ENCODE measurements around the gene ZC4H2. TPM values are rescaled to one million over a fixed set of nuclear protein-coding genes. Genes with fewer than 3 reads are reported as not detected.
A peak's percentile ranks its signal among the peaks of the same experiment; 100 is the strongest.
"Not testable (repeated sequence)": the region's sequence is repeated elsewhere in the genome, so short reads cannot be mapped to it uniquely, and the experiment has no call there.

ZC4H2 gene
- total RNA-seq = 1 to 10 TPM; 2.7 to 5.6 (median 4.0) TPM
- polyA plus RNA-seq = 1 to 10 TPM; 2.2 to 4.2 TPM

GRCh38 chrX:64975989-64976672 lies at the start of gene ZC4H2:
TSS of gene ZC4H2 (minus strand) at chrX:64976450. CDS start at chrX:64976377, 73 bp downstream.
- Histone ChIP-seq H3K27ac (no peak within 1 kb of the TSS), H3K27me3 (peaks cover 0 to 12% (median 0%) of the 10 kb centered on the region in 4 donors), H3K36me3 (no peaks in the 10 kb centered on the region), H3K9me3 (no peaks in the 10 kb centered on the region), H3K4me1 (no peaks in the 10 kb centered on the region), H3K4me3 (peak within 1 kb of the TSS; percentile 27 to 56 (median 37))
- FAIRE-seq (peak; percentile 96), DNase-seq (peak; percentile 67 to 85 (median 73)), ATAC-seq (peak; percentile 98 to 100 (median 100))
- intact Hi-C loops (cut with DNase I) = no loop called here
- 1 to 17% methylated on average over 17 of the region's 17 CpGs for WGBS, 2 donors
- no peak for TF ChIP-seq CTCF (IDR thresholded peaks at IDR 0.05)

GRCh38 chrX:65017451-65017850 lies 41.2 kb upstream of the ZC4H2 start:
- DNase-seq (no peak), ATAC-seq (no peak), FAIRE-seq (peak; percentile 13)
- intact Hi-C loops (cut with DNase I) = no loop called here
- no peaks in the 10 kb centered on the region for H3K27me3 ChIP-seq
- no peaks in the 10 kb centered on the region for H3K36me3 ChIP-seq
- H3K9me3 ChIP-seq = no peaks in the 10 kb centered on the region
- WGBS, 2 donors = 63 to 66% methylated on average over 1 of the region's 1 CpG
- no peaks in the 10 kb centered on the region for H3K4me1 ChIP-seq
- no peak for TF ChIP-seq CTCF (IDR thresholded peaks at IDR 0.05)
- no peak overlapping the region for H3K4me3 ChIP-seq
- no peak overlapping the region for H3K27ac ChIP-seq

- no peak overlapping the region for H3K27ac ChIP-seq
- TF ChIP-seq CTCF (IDR thresholded peaks at IDR 0.05) = no peak
- H3K4me3 ChIP-seq = no peak overlapping the region
- ATAC-seq (no peak), DNase-seq (no peak), FAIRE-seq (no peak)
- no peaks in the 10 kb centered on the region for H3K9me3 ChIP-seq
- no peaks in the 10 kb centered on the region for H3K36me3 ChIP-seq
- H3K4me1 ChIP-seq = no peaks in the 10 kb centered on the region
- intact Hi-C loops (cut with DNase I) = no loop called here
- no peaks in the 10 kb centered on the region for H3K27me3 ChIP-seq
Measured at GRCh38 chrX:65014230-65014629, 38.0 kb upstream of the ZC4H2 start.

- Histone ChIP-seq H3K27me3 (no peaks in the 10 kb centered on the region), H3K36me3 (no peaks in the 10 kb centered on the region), H3K27ac (no peak overlapping the region), H3K4me1 (no peaks in the 10 kb centered on the region), H3K9me3 (no peaks in the 10 kb centered on the region), H3K4me3 (no peak overlapping the region)
- no peak for FAIRE-seq
- no peak for DNase-seq
- no peak for ATAC-seq
- no peak for TF ChIP-seq CTCF (IDR thresholded peaks at IDR 0.05)
- intact Hi-C loops (cut with DNase I) = no loop called here
Measured at GRCh38 chrX:65009459-65009858, 33.2 kb upstream of the ZC4H2 start.

- H3K4me3 ChIP-seq; H3K27me3 ChIP-seq; H3K9me3 ChIP-seq; H3K36me3 ChIP-seq; H3K27ac ChIP-seq; ATAC-seq; DNase-seq; intact Hi-C loops (cut with DNase I); H3K4me1 ChIP-seq; FAIRE-seq: not testable (repeated sequence)
- 90 to 93% methylated on average over 23 of the region's 26 CpGs for WGBS, 2 donors
Measured at GRCh38 chrX:65002208-65002607, 26.0 kb upstream of the ZC4H2 start.

Measured in pancreas (tissue), 10 donors.